GM10248 (cell line): ENCODE results near the gene TUBGCP5.
A peak's percentile ranks its signal among the peaks of the same experiment; 100 is the strongest.

ENCODE experiments used
- CTCF ChIA-PET: fragments of 300-600 bp; sonication (Branson Sonifier 250); formaldehyde crosslinking; extraction: SDS; loops from one replicate; lab custom pipeline; 2021; ENCODE audit warnings: antibody characterized with exemption; lab: Yijun Ruan, JAX
- POLR2A ChIA-PET: fragments of 350-650 bp; sonication (Branson Sonifier 250); formaldehyde crosslinking; extraction: SDS; loops from one replicate; lab custom pipeline; 2020; ENCODE audit warnings: antibody characterized with exemption; lab: Yijun Ruan, JAX
- DNase-seq: peaks from one replicate; pipeline ENCODE4 v3.0.0; 2012; ENCODE audit errors: extremely low spot score
- TF ChIP-seq, protein P1 (sequence below): IDR thresholded peaks from 2 replicates; pipeline ENCODE4 v1.5.1; 2012; ENCODE audit warnings: mild to moderate bottlenecking, low read depth; ENCODE audit errors: extremely low read depth, missing control alignments, control extremely low read depth

TUBGCP5 gene

DNA sequence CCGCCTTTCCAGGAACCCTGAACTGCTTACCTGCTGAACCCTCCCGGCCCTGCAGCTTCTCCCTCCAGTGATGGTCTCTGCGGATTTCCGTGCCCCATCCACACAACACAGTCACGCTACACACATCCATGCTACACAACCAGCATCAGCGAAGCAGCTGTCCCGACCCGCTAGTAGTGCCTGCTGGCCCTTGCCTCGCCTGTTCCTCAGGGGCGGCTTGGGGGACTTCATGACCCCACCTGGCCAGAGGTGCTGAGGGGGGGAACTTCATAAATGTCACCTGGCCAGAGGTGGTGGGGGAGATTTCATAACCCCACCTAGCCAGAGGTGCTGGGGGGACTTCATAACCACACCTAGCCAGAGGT is 530 bp upstream of the TUBGCP5 start:
- TF ChIP-seq, protein P1, sequence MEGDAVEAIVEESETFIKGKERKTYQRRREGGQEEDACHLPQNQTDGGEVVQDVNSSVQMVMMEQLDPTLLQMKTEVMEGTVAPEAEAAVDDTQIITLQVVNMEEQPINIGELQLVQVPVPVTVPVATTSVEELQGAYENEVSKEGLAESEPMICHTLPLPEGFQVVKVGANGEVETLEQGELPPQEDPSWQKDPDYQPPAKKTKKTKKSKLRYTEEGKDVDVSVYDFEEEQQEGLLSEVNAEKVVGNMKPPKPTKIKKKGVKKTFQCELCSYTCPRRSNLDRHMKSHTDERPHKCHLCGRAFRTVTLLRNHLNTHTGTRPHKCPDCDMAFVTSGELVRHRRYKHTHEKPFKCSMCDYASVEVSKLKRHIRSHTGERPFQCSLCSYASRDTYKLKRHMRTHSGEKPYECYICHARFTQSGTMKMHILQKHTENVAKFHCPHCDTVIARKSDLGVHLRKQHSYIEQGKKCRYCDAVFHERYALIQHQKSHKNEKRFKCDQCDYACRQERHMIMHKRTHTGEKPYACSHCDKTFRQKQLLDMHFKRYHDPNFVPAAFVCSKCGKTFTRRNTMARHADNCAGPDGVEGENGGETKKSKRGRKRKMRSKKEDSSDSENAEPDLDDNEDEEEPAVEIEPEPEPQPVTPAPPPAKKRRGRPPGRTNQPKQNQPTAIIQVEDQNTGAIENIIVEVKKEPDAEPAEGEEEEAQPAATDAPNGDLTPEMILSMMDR: no peak
- CTCF ChIA-PET: interaction anchor here (0.8 to 1.1 kb wide), 2 partner anchors 9 to 12 kb away, joined by 5 to 8 read pairs; no protein-coding TSS in a partner anchor
- no peak for DNase-seq
- POLR2A ChIA-PET: interaction anchor here (1.0 kb wide), 1 partner anchor 202 kb away, joined by 3 read pairs; the partner anchor contains the start of gene NIPA2

DNA sequence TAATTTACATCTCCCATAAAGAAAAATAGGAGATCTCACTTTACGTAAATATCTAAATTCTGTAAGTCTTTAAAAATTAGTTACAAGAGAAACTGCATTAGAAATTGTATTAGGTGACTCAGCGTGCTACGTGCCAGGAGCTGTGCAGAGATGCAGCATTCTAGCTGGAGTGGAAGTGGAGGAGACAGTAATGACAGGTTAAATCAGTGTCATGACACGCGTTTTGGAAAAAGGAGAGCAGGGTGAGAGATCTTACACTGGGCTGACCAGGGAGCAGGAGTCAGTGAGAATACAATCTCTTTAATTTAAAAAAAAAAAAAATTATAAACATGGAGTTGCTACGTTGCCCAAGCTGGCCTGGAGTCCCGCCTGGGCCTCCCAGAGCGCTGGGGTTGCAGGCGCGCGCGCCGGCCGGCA is 635 bp downstream of the TUBGCP5 start:
- TF ChIP-seq, protein P1: no peak
- no peak for DNase-seq
- ChIA-PET POLR2A (interaction anchor here (1.0 kb wide), 1 partner anchor 199 kb away, joined by 4 read pairs; no protein-coding TSS in a partner anchor), CTCF (interaction anchor here (2.0 kb wide), 1 partner anchor 10 kb away, joined by 10 read pairs; no protein-coding TSS in a partner anchor)

DNA sequence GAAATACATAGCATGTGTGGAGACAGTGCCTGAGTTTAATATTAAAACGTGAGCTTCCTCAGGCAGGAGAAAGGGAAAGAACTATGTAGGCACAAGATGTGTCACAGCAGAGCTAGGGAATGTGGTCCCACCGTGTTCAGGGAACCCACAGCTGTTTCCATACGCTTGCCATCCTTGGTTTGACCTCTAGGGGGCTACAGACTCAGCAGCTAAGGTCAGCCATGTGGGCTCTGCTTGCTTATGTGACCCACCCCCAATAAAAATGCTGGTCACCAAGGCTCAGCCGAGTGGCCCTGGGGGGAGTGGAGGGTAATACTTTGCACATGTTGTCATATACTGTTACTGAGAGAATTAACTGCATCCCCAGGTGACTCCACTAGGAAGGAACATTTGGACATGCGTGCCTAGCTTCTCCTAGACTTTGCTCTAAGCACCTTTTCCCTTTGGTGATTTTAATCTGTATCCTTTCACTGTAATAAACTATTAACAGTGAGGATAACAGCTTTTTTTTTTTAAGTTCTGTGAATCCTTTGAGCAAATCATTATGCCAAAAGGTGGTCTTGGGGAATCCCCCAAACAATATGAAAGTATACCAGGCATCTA is 3.3 kb downstream of the TUBGCP5 start:
- CTCF ChIA-PET: interaction anchor here (0.6 to 4.0 kb wide), 24 partner anchors 8 to 269 kb away, joined by 3 to 47 read pairs (median 4); partner anchors contain the start of gene CYFIP1
- TF ChIP-seq, protein P1: peak; percentile 71
- POLR2A ChIA-PET: no interaction called here
- DNase-seq: peak; percentile 56

DNA sequence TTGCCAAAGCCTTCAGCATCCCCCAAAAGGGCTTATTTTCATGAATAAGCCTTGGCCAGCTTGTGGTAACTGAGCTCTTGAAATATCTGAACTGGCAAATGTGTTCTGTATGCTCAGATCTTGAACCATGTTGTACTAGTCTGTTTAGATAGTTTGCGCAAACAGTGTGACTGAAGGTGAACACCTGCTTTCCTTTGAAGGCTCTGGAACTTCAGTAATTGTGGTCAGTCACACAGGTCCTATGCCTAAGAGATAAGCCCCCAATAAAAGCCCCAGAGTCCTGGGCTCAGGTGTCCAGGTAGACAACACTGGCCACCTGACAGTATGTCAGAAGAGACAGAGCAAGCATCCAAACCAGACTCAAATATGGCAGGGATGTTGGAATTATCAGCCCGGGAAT is 5.4 kb downstream of the TUBGCP5 start:
- ChIA-PET CTCF (interaction anchor here (4.0 kb wide), 1 partner anchor 11 kb away, joined by 47 read pairs; no protein-coding TSS in a partner anchor), POLR2A (no interaction called here)
- TF ChIP-seq, protein P1: no peak
- no peak for DNase-seq

DNA sequence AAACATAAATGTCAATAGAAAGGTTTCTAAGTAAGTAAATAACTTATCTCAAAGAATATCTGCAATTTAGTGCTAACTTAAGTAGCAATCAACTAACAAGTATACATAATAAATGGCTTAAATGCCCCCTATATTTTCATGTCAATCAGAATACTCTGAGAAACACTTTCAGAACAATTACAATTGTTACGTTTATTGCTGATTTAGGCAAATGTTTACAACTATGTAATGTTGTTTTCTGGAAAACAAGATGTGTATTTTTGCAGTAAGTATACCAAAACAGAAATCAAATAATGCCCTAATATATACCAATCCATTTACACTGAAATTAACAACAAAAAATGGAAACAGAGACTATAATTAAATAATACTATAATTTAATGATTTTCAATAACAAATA is 13.2 kb downstream of the TUBGCP5 start:
- TF ChIP-seq, protein P1: no peak
- ChIA-PET POLR2A (no interaction called here), CTCF (interaction anchor here (1.6 kb wide), 1 partner anchor 10 kb away, joined by 15 read pairs; no protein-coding TSS in a partner anchor)
- no peak for DNase-seq

DNA sequence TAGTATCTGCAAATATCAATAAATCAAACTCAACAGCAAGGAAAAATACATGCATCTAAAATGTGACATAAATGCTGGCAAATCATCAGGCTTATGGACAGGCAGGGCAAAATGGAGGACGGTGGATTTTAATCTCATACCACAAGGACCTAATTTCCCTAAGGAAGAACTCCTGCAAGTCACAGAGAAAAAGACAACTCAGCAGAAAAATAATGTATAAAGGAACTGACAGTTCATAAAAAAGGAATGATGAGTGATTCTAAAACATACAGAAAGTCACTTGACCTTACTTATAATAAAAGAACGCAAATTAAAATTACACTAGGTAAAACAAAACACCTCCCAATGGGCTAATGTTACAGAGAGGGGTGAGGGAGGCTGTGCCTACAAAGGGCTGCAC is 17.2 kb downstream of the TUBGCP5 start:
- DNase-seq: no peak
- POLR2A ChIA-PET: no interaction called here
- TF ChIP-seq, protein P1: no peak
- CTCF ChIA-PET: interaction anchor here (1.4 to 6.3 kb wide), 3 partner anchors 9 to 28 kb away, joined by 3 to 47 read pairs (median 7); no protein-coding TSS in a partner anchor
